Endothelial cell of umbilical vein (primary cell): ENCODE measurements around the gene SVEP1. TPM values are rescaled to one million over a fixed set of nuclear protein-coding genes. Genes with fewer than 3 reads are reported as not detected.

ENCODE experiments used
- BruUV-seq: library from RNA; stranded (reverse); fragments of 400-500 nt; replicated peaks from 2 replicates; lab custom pipeline; 2021; lab: Mats Ljungman, UMichigan
- CTCF ChIA-PET: fragments of 300-600, 350-600 bp; sonication (Branson Sonifier 250); formaldehyde crosslinking; loops from one replicate; lab custom pipeline; 2021; ENCODE audit warnings: antibody characterized with exemption, inconsistent platforms; lab: Charles Lee
- POLR2A ChIA-PET: fragments of 300-600, 350-600 bp; sonication (Branson Sonifier 250); formaldehyde crosslinking; loops from one replicate; lab custom pipeline; 2021; ENCODE audit warnings: antibody characterized with exemption, inconsistent platforms; lab: Charles Lee
- DNase-seq: peaks from one replicate; pipeline ENCODE4 v3.0.0-alpha.2; 2011; ENCODE audit warnings: low read depth, low spot score
- FAIRE-seq: peaks from 2 replicates; lab custom pipeline; 2011; peaks lifted over from hg19 to GRCh38; lab: Jason Lieb, UNC
- H2AFZ ChIP-seq: 2 replicates; pipeline ENCODE4 v1.6.0; 2012; ENCODE audit warnings: low read depth, low read length, control low read depth, inconsistent platforms
- H3K27ac ChIP-seq: 2 replicates; pipeline ENCODE4 v1.5.1; 2011; ENCODE audit warnings: low read depth, mild to moderate bottlenecking, control low read depth, low read length, moderate library complexity; ENCODE audit not compliant: insufficient read depth
- H3K27me3 ChIP-seq, 2 experiments: 2 replicates each; pipeline versions ENCODE4 v1.6.0 to v1.6.1; 2011; ENCODE audit warnings: low read length in 2 of 2, mixed read lengths in 1 of 2; ENCODE audit not compliant: control insufficient read depth in 2 of 2, insufficient read depth in 2 of 2
- H3K36me3 ChIP-seq, 2 experiments: 2 replicates in 1 of 2; 3 replicates in 1 of 2; pipeline ENCODE4 v1.5.1; 2011; ENCODE audit warnings: low read length in 2 of 2, mild to moderate bottlenecking in 1 of 2, moderate library complexity in 1 of 2; ENCODE audit not compliant: control insufficient read depth in 2 of 2, insufficient read depth in 2 of 2; ENCODE audit errors: extremely low read depth in 1 of 2
- H3K4me1 ChIP-seq: 3 replicates; pipeline ENCODE4 v1.5.1; 2011; ENCODE audit warnings: mild to moderate bottlenecking, low read length; ENCODE audit not compliant: control insufficient read depth, insufficient read depth; ENCODE audit errors: extremely low read depth
- H3K4me2 ChIP-seq: 2 replicates; pipeline ENCODE4 v1.6.1; 2011; ENCODE audit warnings: low read length, control low read depth, mixed read lengths; ENCODE audit not compliant: insufficient read depth
- H3K4me3 ChIP-seq, 3 experiments: fragments of 200-600 bp in 1 of 3; sonication (generic), shearing (Covaris generic) in 1 of 3; replicated peaks in 1 of 3; 2 replicates each; pipeline ENCODE4 v1.5.1; 2011 to 2016; ENCODE audit warnings: control low read depth in 3 of 3, low read length in 3 of 3, mild to moderate bottlenecking in 2 of 3, inconsistent platforms in 1 of 3, low read depth in 1 of 3, moderate library complexity in 1 of 3; ENCODE audit not compliant: insufficient read depth in 1 of 3
- H3K79me2 ChIP-seq: 2 replicates; pipeline ENCODE4 v1.6.0; 2012; ENCODE audit warnings: low read length, inconsistent platforms; ENCODE audit not compliant: control insufficient read depth, insufficient read depth
- H3K9ac ChIP-seq: replicated peaks from 2 replicates; pipeline ENCODE3; 2011; ENCODE audit warnings: low read length, control low read depth; ENCODE audit not compliant: insufficient read depth; ENCODE audit errors: extremely low read depth
- H3K9me1 ChIP-seq: replicated peaks from 3 replicates; pipeline ENCODE4 v1.6.0; 2011; ENCODE audit warnings: mild to moderate bottlenecking, low read length; ENCODE audit not compliant: control insufficient read depth, insufficient read depth; ENCODE audit errors: extremely low read depth
- H3K9me3 ChIP-seq: replicated peaks from 2 replicates; pipeline ENCODE4 v1.5.1; 2012; ENCODE audit warnings: low read length, inconsistent platforms; ENCODE audit not compliant: control insufficient read depth, insufficient read depth
- H4K20me1 ChIP-seq: replicated peaks from 2 replicates; pipeline ENCODE3; 2011; ENCODE audit warnings: mild to moderate bottlenecking, low read length; ENCODE audit not compliant: control insufficient read depth, insufficient read depth; ENCODE audit errors: extremely low read depth
- CTCF ChIP-seq, 2 donors: IDR thresholded peaks; 1 replicate in 1 of 2; 2 replicates in 1 of 2; pipeline ENCODE4 v1.5.1; 2011; ENCODE audit warnings: low read length in 2 of 2, mild to moderate bottlenecking in 2 of 2, moderate library complexity in 2 of 2, control low read depth in 1 of 2, inconsistent platforms in 1 of 2, low read depth in 1 of 2; ENCODE audit not compliant: insufficient read depth in 1 of 2; ENCODE audit errors: extremely low read depth in 1 of 2
- EZH2 ChIP-seq: IDR thresholded peaks from 2 replicates; pipeline ENCODE4 v1.6.1; 2012; ENCODE audit warnings: borderline replicate concordance, low read depth, mild to moderate bottlenecking, moderate library complexity, low read length, inconsistent platforms; ENCODE audit not compliant: severe bottlenecking
- FOS ChIP-seq: IDR thresholded peaks from 2 replicates; pipeline ENCODE4 v1.6.1; 2011; ENCODE audit warnings: mild to moderate bottlenecking, low read length, moderate library complexity, borderline replicate concordance; ENCODE audit not compliant: insufficient read depth
- GATA2 ChIP-seq: IDR thresholded peaks from 2 replicates; pipeline ENCODE4 v1.7.0; 2011; ENCODE audit warnings: low read depth, mild to moderate bottlenecking, moderate library complexity, mixed read lengths, low read length; ENCODE audit not compliant: insufficient read length, insufficient read depth
- JUN ChIP-seq: IDR thresholded peaks from 2 replicates; pipeline ENCODE4 v1.6.1; 2011; ENCODE audit warnings: borderline replicate concordance, low read depth; ENCODE audit not compliant: insufficient read length, insufficient read depth
- MAX ChIP-seq: IDR thresholded peaks from 2 replicates; pipeline ENCODE4 v1.6.1; 2011; ENCODE audit not compliant: insufficient read depth, insufficient read length
- MYC ChIP-seq: IDR thresholded peaks from one replicate; pipeline ENCODE4 v1.6.1; 2011; ENCODE audit warnings: mild to moderate bottlenecking, low read depth, low read length
- POLR2A ChIP-seq: IDR thresholded peaks from 2 replicates; pipeline ENCODE4 v1.6.1; 2012; ENCODE audit warnings: low read depth, mild to moderate bottlenecking, control low read depth, low read length
- POLR2AphosphoS5 ChIP-seq: IDR thresholded peaks from 2 replicates; pipeline ENCODE4 v1.6.1; 2012; ENCODE audit warnings: low read depth, mild to moderate bottlenecking, control low read depth, low read length, moderate library complexity; ENCODE audit not compliant: insufficient read depth
- dilution Hi-C: fragments of 300-500 bp; cut with MboI; formaldehyde crosslinking; loops from one replicate; pipeline ENCODE4 v1.15.0; 2019; ENCODE audit warnings: low sequenced_read_pairs; ENCODE audit not compliant: extremely low pct_ligation_motif_present
- intact Hi-C: fragments of 100-400 bp; cut with micrococcal nuclease; formaldehyde crosslinking; loops from one replicate; pipeline ENCODE4 v1.10.0; 2022
- polyA plus RNA-seq, 4 experiments: library from polyadenylated mRNA; depleted of rRNA in 3 of 4; stranded (reverse) in 3 of 4; unstranded in 1 of 4; fragments of >200 nt; gene quantifications; 2 replicates each; pipeline versions ENCODE4 v1.2.1 to v1.2.3, GENCODE V29; 2011 to 2012; ENCODE audit warnings: missing spikeins in 1 of 4
- total RNA-seq: library from RNA; stranded (reverse); gene quantifications from 2 replicates; pipeline ENCODE4 v1.2.3, GENCODE V29; 2021

Gene SVEP1
- total and polyA plus RNA-seq, 2 donors (not counting 3 experiments of a cell fraction or from before 2014, with no cell fraction given) = 0.04 to 0.29 TPM

- BruUV-seq = no TSS peak
- dilution Hi-C loops = no loop called here
- no peaks in the 10 kb centered on the region for H3K27me3 ChIP-seq
- H3K27ac ChIP-seq = no peak overlapping the region
- no peak overlapping the region for H3K4me2 ChIP-seq
- no peaks in the 10 kb centered on the region for H4K20me1 ChIP-seq
- no peak overlapping the region for H3K4me3 ChIP-seq
- H3K79me2 ChIP-seq = no peaks in the 10 kb centered on the region
- H3K9me1 ChIP-seq = no peaks in the 10 kb centered on the region
- intact Hi-C loops = no loop called here
- no peak overlapping the region for H3K9ac ChIP-seq
- FAIRE-seq (no peak), DNase-seq (peak; percentile 6)
- TF ChIP-seq FOS (no peak), MYC (no peak), POLR2A (no peak), CTCF (IDR thresholded peaks at IDR 0.05; ENCODE audit: extremely low read depth in 1 of 2, insufficient read depth in 1 of 2, low read depth in 1 of 2, low read length in 2 of 2) (no peak)
- POLR2A ChIA-PET = no interaction called here
- CTCF ChIA-PET = interaction anchor here (1.0 kb wide), 1 partner anchor 26 kb away, joined by 3 read pairs; no protein-coding TSS in a partner anchor
- H3K36me3 ChIP-seq = no peaks in the 10 kb centered on the region
- no peaks in the 10 kb centered on the region for H3K4me1 ChIP-seq
- H3K9me3 ChIP-seq = no peaks in the 10 kb centered on the region
- no peak overlapping the region for H2AFZ ChIP-seq
These were observed 35.9 kb downstream of the SVEP1 start for GRCh38 chr9:110543631-110544051.

GRCh38 chr9:110541950-110542349, 37.6 kb downstream of the SVEP1 start:
- BruUV-seq = no TSS peak
- Histone ChIP-seq H3K4me2 (no peak overlapping the region), H3K9ac (no peak overlapping the region), H4K20me1 (no peaks in the 10 kb centered on the region), H3K4me3 (no peak overlapping the region), H3K27me3 (no peaks in the 10 kb centered on the region), H3K9me1 (no peaks in the 10 kb centered on the region), H3K79me2 (no peaks in the 10 kb centered on the region), H2AFZ (no peak overlapping the region), H3K36me3 (no peaks in the 10 kb centered on the region), H3K4me1 (no peaks in the 10 kb centered on the region), H3K9me3 (no peaks in the 10 kb centered on the region), H3K27ac (no peak overlapping the region)
- ChIA-PET CTCF (no interaction called here), POLR2A (no interaction called here)
- DNase-seq (no peak), FAIRE-seq (no peak)
- dilution Hi-C loops (no loop called here), intact Hi-C loops (no loop called here)
- TF ChIP-seq GATA2 (no peak), MYC (no peak), MAX (no peak), FOS (no peak), EZH2 (no peak), JUN (no peak), POLR2A (no peak), POLR2AphosphoS5 (no peak), CTCF (IDR thresholded peaks at IDR 0.05; ENCODE audit: extremely low read depth in 1 of 2, insufficient read depth in 1 of 2, low read depth in 1 of 2, low read length in 2 of 2) (no peak)
